ENCODE results near the gene CD3E.

Gene CD3E

DNA sequence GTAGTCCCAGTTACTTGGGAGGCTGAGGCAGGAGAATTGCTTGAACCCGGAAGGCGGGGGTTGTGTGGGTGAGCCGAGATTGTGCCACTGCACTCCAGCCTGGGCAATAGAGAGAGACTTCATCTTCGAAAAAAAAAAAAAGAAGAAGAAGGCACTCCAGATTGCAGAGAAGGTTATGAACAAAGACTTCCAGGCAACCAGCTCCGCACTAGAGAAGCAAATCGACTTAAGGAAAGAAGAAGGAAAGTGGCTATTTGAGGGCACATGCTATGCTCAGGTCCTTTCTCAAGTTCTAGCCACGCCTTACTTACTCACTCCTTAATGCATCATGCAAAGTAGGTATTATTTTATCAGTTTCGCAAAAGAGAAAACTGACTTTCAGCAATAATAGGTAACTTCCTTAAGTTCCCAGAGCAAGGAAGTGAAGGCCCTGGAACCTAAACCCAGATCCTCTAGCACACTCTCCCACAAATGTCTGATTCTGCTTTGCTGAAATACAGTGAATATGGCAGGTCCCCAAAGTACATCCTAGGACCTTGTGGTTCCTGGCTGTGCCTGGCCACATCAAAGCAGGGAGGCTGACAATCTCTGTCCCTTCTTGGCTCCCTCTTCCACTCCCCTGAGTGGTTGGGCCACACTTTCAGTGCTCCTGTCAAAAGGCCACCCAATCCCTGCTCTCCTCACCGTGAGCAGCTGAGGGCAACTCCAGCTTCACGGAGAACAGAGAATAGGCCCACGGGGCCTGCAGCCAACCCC, 14.2 kb downstream of the CD3E start:
- peaks cover 2 to 12% (median 6%) of the 10 kb centered on the region in 5 donors for H3K27me3 ChIP-seq (ENCODE audit: control insufficient read depth in 5 of 5, insufficient read depth in 4 of 5, low read length in 5 of 5)
- no peak overlapping the region for H3K9ac ChIP-seq (ENCODE audit: low read length in 5 of 5)
- no peak overlapping the region for H3K4me3 ChIP-seq (ENCODE audit: low read depth in 1 of 5, low read length in 5 of 5)
- peaks cover 2 to 47% (median 33%) of the 10 kb centered on the region in 5 donors for H3K4me1 ChIP-seq (ENCODE audit: control insufficient read depth in 5 of 5, insufficient read depth in 5 of 5, low read length in 5 of 5)
- peaks cover 0 to 3% (median 0%) of the 10 kb centered on the region in 5 donors for H3K9me3 ChIP-seq (ENCODE audit: control insufficient read depth in 5 of 5, low read length in 5 of 5)
- H3K36me3 ChIP-seq (ENCODE audit: control insufficient read depth in 5 of 5, insufficient read depth in 5 of 5, low read length in 5 of 5) = no peaks in the 10 kb centered on the region
- H3K27ac ChIP-seq (ENCODE audit: low read depth, low read length) = no peak overlapping the region

DNA sequence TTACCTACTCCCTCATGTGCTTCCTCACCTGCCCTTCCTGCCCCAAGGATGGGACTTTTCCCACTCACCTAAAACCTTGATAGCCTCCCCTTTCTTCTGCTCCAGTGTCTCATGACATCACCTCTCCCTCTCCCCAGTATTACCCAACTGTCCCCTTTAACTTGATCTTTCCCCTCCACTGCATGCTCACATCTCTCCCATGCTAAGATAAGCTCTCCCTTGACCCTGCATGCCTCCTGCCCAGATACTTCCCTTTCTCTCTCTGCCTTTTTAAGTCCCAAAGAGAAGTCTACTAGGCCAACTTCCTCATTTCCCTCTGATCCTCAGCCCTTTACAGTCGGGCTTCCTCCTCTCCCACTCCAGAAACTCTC, 14.8 kb downstream of the CD3E start:
- Histone ChIP-seq H3K4me1 (ENCODE audit: control insufficient read depth in 5 of 5, insufficient read depth in 5 of 5, low read length in 5 of 5) (peaks cover 2 to 47% (median 33%) of the 10 kb centered on the region in 5 donors), H3K9me3 (ENCODE audit: control insufficient read depth in 5 of 5, low read length in 5 of 5) (peaks cover 0 to 3% (median 0%) of the 10 kb centered on the region in 5 donors), H3K4me3 (ENCODE audit: low read depth in 1 of 5, low read length in 5 of 5) (no peak overlapping the region), H3K27ac (ENCODE audit: low read depth, low read length) (no peak overlapping the region), H3K27me3 (ENCODE audit: control insufficient read depth in 5 of 5, insufficient read depth in 4 of 5, low read length in 5 of 5) (peaks cover 0 to 11% (median 3%) of the 10 kb centered on the region in 5 donors), H3K36me3 (ENCODE audit: control insufficient read depth in 5 of 5, insufficient read depth in 5 of 5, low read length in 5 of 5) (no peaks in the 10 kb centered on the region), H3K9ac (ENCODE audit: low read length in 5 of 5) (no peak overlapping the region)

DNA sequence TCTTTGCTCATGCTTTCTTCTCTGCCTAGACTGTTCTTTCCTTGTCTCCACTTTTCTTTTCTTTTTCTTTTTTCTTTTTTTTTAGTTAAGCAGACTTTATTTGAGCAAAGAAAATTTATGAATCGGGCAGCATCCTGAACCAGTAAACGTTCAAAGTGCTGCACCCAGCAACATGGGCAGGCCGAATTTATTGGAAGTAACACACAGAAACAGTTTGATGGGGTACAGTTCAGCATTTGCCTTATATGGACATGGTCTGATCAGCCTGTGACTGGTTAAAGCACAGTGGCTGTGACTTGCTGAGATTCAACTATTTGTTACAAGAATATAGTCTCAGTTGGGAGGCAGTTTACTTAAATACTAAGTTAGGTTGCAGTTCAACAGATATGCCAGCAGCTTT, 16.0 kb downstream of the CD3E start:
- no peak overlapping the region for H3K9ac ChIP-seq (ENCODE audit: low read length in 5 of 5)
- H3K36me3 ChIP-seq (ENCODE audit: control insufficient read depth in 5 of 5, insufficient read depth in 5 of 5, low read length in 5 of 5) = no peaks in the 10 kb centered on the region
- no peak overlapping the region for H3K27ac ChIP-seq (ENCODE audit: low read depth, low read length)
- peaks cover 0 to 5% (median 0%) of the 10 kb centered on the region in 5 donors for H3K27me3 ChIP-seq (ENCODE audit: control insufficient read depth in 5 of 5, insufficient read depth in 4 of 5, low read length in 5 of 5)
- peaks cover 0 to 3% (median 0%) of the 10 kb centered on the region in 5 donors for H3K9me3 ChIP-seq (ENCODE audit: control insufficient read depth in 5 of 5, low read length in 5 of 5)
- no peak overlapping the region for H3K4me3 ChIP-seq (ENCODE audit: low read depth in 1 of 5, low read length in 5 of 5)
- H3K4me1 ChIP-seq (ENCODE audit: control insufficient read depth in 5 of 5, insufficient read depth in 5 of 5, low read length in 5 of 5) = peaks cover 2 to 43% (median 27%) of the 10 kb centered on the region in 5 donors

DNA sequence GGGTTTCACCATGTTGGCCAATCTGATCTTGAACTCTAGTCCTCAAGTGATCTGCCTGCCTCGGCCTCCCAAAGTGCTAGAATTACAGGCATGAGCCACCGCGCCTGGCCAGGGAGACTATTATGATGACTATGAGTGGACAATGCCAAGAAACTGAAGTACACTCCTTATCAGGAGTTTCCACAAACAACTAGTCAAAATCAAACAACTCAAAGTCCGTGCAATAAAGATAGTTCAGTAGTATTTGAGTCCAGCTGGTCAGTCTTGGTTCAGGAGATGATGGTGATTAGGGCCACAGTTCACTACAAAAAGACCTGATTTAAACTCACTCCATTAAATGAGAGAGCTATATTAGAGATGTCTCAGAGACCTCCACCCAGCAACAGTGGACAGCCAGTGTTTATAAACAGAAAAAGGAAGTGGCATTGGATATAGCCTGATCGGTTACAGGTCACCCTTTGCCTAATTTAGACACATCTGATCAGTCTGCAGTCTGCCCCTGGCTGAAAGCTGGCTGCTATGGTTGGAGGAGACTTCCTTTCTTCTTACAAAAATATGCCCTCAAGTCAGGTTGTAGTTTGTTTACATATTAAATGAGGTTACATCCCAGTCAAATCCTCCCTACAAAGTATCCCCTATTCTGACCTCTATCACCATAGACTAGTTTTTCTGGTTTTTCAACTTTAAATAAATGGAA, 17.0 kb downstream of the CD3E start:
- Histone ChIP-seq H3K4me1 (ENCODE audit: control insufficient read depth in 5 of 5, insufficient read depth in 5 of 5, low read length in 5 of 5) (peaks cover 2 to 35% (median 21%) of the 10 kb centered on the region in 5 donors), H3K36me3 (ENCODE audit: control insufficient read depth in 5 of 5, insufficient read depth in 5 of 5, low read length in 5 of 5) (no peaks in the 10 kb centered on the region), H3K4me3 (ENCODE audit: low read depth in 1 of 5, low read length in 5 of 5) (no peak overlapping the region), H3K9me3 (ENCODE audit: control insufficient read depth in 5 of 5, low read length in 5 of 5) (peaks cover 0 to 3% (median 0%) of the 10 kb centered on the region in 5 donors), H3K9ac (ENCODE audit: low read length in 5 of 5) (no peak overlapping the region), H3K27me3 (ENCODE audit: control insufficient read depth in 5 of 5, insufficient read depth in 4 of 5, low read length in 5 of 5) (peaks cover 0 to 3% (median 0%) of the 10 kb centered on the region in 5 donors), H3K27ac (ENCODE audit: low read depth, low read length) (no peak overlapping the region)

DNA sequence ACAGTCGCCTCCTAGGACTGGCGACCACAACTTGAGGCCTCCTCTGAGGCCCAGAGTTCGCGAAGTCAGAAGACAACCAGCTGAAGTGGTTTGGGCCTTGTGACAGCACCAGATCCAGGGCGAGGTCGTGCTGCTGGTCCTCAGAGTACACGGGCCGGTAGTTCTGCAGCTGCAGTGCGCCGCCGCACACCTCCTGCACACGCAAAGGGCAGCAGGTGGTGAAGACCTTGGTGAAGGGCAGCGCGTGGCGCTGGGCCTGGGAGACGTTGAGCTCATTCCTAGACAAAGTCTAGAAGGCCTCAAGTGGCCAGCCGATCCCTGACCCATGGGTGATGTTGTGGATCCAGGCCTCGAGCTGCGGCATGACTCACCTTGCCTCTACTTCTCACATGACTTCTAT, 18.2 kb downstream of the CD3E start:
- H3K36me3 ChIP-seq (ENCODE audit: control insufficient read depth in 5 of 5, insufficient read depth in 5 of 5, low read length in 5 of 5) = no peaks in the 10 kb centered on the region
- H3K9ac ChIP-seq (ENCODE audit: low read length in 5 of 5) = no peak overlapping the region
- no peaks in the 10 kb centered on the region for H3K27me3 ChIP-seq (ENCODE audit: control insufficient read depth in 5 of 5, insufficient read depth in 4 of 5, low read length in 5 of 5)
- H3K4me1 ChIP-seq (ENCODE audit: control insufficient read depth in 5 of 5, insufficient read depth in 5 of 5, low read length in 5 of 5) = peaks cover 2 to 27% (median 16%) of the 10 kb centered on the region in 5 donors
- no peak overlapping the region for H3K4me3 ChIP-seq (ENCODE audit: low read depth in 1 of 5, low read length in 5 of 5)
- no peaks in the 10 kb centered on the region for H3K9me3 ChIP-seq (ENCODE audit: control insufficient read depth in 5 of 5, low read length in 5 of 5)
- H3K27ac ChIP-seq (ENCODE audit: low read depth, low read length) = no peak overlapping the region

DNA sequence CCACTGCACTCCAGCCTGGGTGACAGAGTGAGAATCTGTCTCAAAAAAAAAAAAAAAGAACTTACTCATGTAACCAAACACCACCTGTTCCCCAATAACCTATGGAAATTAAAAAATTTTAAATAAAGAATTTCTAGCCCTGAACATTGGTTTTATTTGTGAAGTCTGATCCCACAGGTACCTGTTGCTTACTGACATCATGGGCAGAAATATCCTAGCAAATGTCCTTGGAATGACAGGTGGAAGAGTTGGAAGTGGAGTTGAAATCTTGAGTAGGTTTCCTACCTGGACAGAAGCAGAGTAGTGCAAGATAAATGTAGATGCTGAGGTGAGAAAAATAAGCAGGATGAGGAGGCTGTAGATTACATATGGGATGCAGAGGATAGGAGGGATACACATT, 20.8 kb downstream of the CD3E start:
- Histone ChIP-seq H3K4me3 (ENCODE audit: low read depth in 1 of 5, low read length in 5 of 5) (no peak overlapping the region), H3K4me1 (ENCODE audit: control insufficient read depth in 5 of 5, insufficient read depth in 5 of 5, low read length in 5 of 5) (peaks cover 0 to 16% (median 12%) of the 10 kb centered on the region in 5 donors), H3K9ac (ENCODE audit: low read length in 5 of 5) (no peak overlapping the region), H3K27me3 (ENCODE audit: control insufficient read depth in 5 of 5, insufficient read depth in 4 of 5, low read length in 5 of 5) (no peaks in the 10 kb centered on the region), H3K27ac (ENCODE audit: low read depth, low read length) (no peak overlapping the region), H3K36me3 (ENCODE audit: control insufficient read depth in 5 of 5, insufficient read depth in 5 of 5, low read length in 5 of 5) (no peaks in the 10 kb centered on the region), H3K9me3 (ENCODE audit: control insufficient read depth in 5 of 5, low read length in 5 of 5) (no peaks in the 10 kb centered on the region)

DNA sequence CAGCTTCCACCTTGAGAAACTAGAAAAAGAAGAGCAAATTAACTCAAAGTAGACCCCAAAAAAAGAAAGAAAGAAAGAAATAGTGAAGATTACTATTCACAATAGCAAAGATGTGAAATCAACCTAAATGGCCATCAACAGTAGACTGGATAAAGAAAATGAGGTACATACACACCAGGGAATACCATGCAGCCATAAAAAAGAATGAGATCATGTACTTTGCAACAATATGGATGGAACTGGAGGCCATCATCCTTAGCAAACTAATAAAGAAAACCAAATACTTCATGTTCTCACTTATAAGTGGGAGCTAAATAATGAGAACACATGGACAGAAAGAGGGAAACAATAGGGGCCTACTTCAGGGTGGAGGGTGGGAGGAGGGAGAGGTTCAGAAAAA, 24.2 kb downstream of the CD3E start:
- no peak overlapping the region for H3K9ac ChIP-seq (ENCODE audit: low read length in 5 of 5)
- H3K9me3 ChIP-seq (ENCODE audit: control insufficient read depth in 5 of 5, low read length in 5 of 5) = no peaks in the 10 kb centered on the region
- H3K27me3 ChIP-seq (ENCODE audit: control insufficient read depth in 5 of 5, insufficient read depth in 4 of 5, low read length in 5 of 5) = no peaks in the 10 kb centered on the region
- H3K36me3 ChIP-seq (ENCODE audit: control insufficient read depth in 5 of 5, insufficient read depth in 5 of 5, low read length in 5 of 5) = no peaks in the 10 kb centered on the region
- H3K27ac ChIP-seq (ENCODE audit: low read depth, low read length) = no peak overlapping the region
- H3K4me1 ChIP-seq (ENCODE audit: control insufficient read depth in 5 of 5, insufficient read depth in 5 of 5, low read length in 5 of 5) = no peaks in the 10 kb centered on the region
- no peak overlapping the region for H3K4me3 ChIP-seq (ENCODE audit: low read depth in 1 of 5, low read length in 5 of 5)

DNA sequence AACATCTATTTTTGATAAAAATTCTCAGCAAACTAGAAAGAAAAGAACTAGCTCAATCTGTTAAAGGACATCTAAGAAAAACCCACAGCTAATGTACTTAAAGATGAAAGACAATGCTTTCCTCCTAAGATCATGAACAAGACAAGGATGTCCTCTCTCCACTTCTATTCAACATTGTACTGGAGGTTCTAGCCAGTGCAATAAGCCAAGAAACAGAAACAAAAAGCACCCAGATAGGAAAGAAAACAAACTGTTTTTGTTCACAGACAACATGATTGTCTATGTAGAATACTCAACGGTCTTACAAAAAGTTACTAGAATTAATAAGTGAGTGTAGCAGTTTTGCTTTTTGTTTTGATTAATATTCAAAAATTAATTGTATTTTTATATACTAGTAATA, 30.2 kb downstream of the CD3E start:
- H3K27me3 ChIP-seq (ENCODE audit: control insufficient read depth in 5 of 5, insufficient read depth in 4 of 5, low read length in 5 of 5) = peaks cover 0 to 6% (median 4%) of the 10 kb centered on the region in 5 donors
- H3K9ac ChIP-seq (ENCODE audit: low read length in 5 of 5) = no peak overlapping the region
- H3K4me1 ChIP-seq (ENCODE audit: control insufficient read depth in 5 of 5, insufficient read depth in 5 of 5, low read length in 5 of 5) = no peaks in the 10 kb centered on the region
- no peaks in the 10 kb centered on the region for H3K9me3 ChIP-seq (ENCODE audit: control insufficient read depth in 5 of 5, low read length in 5 of 5)
- H3K36me3 ChIP-seq (ENCODE audit: control insufficient read depth in 5 of 5, insufficient read depth in 5 of 5, low read length in 5 of 5) = no peaks in the 10 kb centered on the region
- H3K27ac ChIP-seq (ENCODE audit: low read depth, low read length) = no peak overlapping the region
- H3K4me3 ChIP-seq (ENCODE audit: low read depth in 1 of 5, low read length in 5 of 5) = no peak overlapping the region

DNA sequence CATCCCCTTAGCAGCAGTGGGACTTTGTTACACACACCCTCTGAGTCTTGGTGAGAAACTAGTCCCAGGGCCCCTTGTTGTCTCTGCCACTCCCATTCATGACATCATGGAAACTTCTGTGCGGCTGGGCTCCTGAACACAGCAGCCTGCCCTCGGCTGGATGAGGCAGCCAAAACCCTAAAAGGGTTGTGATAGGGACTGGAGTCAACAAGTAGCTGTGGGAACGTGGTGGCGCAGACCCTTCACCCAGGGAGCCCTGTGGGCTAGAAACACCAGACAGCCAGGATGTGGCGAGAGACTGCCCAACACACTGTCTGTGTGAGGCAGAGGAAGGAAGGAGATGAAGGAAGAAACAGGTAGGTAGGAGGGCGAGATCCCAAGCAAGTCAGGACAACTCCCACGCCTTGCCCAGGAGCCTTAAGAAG, 34.1 kb downstream of the CD3E start:
- Histone ChIP-seq H3K36me3 (ENCODE audit: control insufficient read depth in 5 of 5, insufficient read depth in 5 of 5, low read length in 5 of 5) (no peaks in the 10 kb centered on the region), H3K9ac (ENCODE audit: low read length in 5 of 5) (no peak overlapping the region), H3K4me1 (ENCODE audit: control insufficient read depth in 5 of 5, insufficient read depth in 5 of 5, low read length in 5 of 5) (no peaks in the 10 kb centered on the region), H3K27ac (ENCODE audit: low read depth, low read length) (no peak overlapping the region), H3K27me3 (ENCODE audit: control insufficient read depth in 5 of 5, insufficient read depth in 4 of 5, low read length in 5 of 5) (peaks cover 0 to 6% (median 5%) of the 10 kb centered on the region in 5 donors), H3K4me3 (ENCODE audit: low read depth in 1 of 5, low read length in 5 of 5) (no peak overlapping the region), H3K9me3 (ENCODE audit: control insufficient read depth in 5 of 5, low read length in 5 of 5) (no peaks in the 10 kb centered on the region)

DNA sequence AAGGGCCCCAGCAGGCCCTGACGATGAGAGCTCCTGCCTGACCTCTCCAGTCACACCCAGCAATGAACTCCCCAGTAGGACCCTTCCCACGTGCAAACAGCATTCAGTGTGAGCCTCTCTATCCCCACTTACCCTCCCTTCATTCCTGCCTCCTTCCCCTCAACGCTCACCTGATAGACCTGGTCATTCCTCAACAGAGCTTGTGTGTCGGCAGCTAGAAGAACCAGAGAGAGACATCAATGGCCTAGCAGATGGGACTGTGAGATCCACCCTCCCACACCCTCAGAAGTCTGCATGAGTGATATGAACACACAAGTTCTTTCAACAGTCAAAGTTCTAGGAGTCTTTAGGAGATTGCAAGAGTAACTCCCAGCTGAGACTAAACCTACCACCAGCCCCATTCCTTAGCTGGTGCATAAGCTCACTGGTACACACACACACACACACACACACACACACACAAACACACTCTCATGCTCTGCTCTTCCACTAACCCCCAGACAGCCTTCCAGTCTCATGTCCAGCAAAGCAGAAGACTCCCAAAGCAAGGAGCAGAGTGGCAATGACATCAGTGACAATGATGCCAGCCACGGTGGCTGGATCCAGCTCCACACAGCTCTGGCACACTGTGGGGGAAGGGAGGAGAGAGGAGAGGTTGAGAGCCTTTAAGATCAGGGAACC, 34.9 kb downstream of the CD3E start:
- H3K9me3 ChIP-seq (ENCODE audit: control insufficient read depth in 5 of 5, low read length in 5 of 5) = no peaks in the 10 kb centered on the region
- peaks cover 0 to 9% (median 5%) of the 10 kb centered on the region in 5 donors for H3K27me3 ChIP-seq (ENCODE audit: control insufficient read depth in 5 of 5, insufficient read depth in 4 of 5, low read length in 5 of 5)
- no peak overlapping the region for H3K9ac ChIP-seq (ENCODE audit: low read length in 5 of 5)
- no peak overlapping the region for H3K4me3 ChIP-seq (ENCODE audit: low read depth in 1 of 5, low read length in 5 of 5)
- no peaks in the 10 kb centered on the region for H3K4me1 ChIP-seq (ENCODE audit: control insufficient read depth in 5 of 5, insufficient read depth in 5 of 5, low read length in 5 of 5)
- no peak overlapping the region for H3K27ac ChIP-seq (ENCODE audit: low read depth, low read length)
- no peaks in the 10 kb centered on the region for H3K36me3 ChIP-seq (ENCODE audit: control insufficient read depth in 5 of 5, insufficient read depth in 5 of 5, low read length in 5 of 5)
